Peyer's patch (tissue), 4 donors: ENCODE data around the gene SBF2.

Experiments
- CTCF ChIP-seq, 6 experiments: fragments of 450-650 bp in 4 of 6; fragments of 200-600 bp in 2 of 6; sonication (generic) in 1 of 6; IDR thresholded peaks; one replicate each; pipeline ENCODE4 v1.5.1; 2017 to 2019; ENCODE audit warnings: antibody characterized with exemption in 6 of 6, mild to moderate bottlenecking in 3 of 6, moderate library complexity in 1 of 6
- POLR2A ChIP-seq, 2 donors: fragments of 450-650 bp; IDR thresholded peaks; one replicate each; pipeline ENCODE4 v1.5.1; 2017; ENCODE audit warnings: antibody characterized with exemption in 2 of 2, mild to moderate bottlenecking in 2 of 2, moderate library complexity in 2 of 2

GRCh38 chr11:10005955-10006525 lies 288.0 kb downstream of the SBF2 start:
- TF ChIP-seq CTCF (IDR thresholded peaks at IDR 0.05) (no peak), POLR2A (IDR thresholded peaks at IDR 0.05) (no peak)
